A673 (cell line): ENCODE results near the gene COPS9.

Source experiments
- CTCF ChIP-seq: fragments of 300-800, 200-600 bp; sonication (generic); conservative IDR thresholded peaks from 2 replicates; pipeline ENCODE4 v1.5.1; 2017; ENCODE audit warnings: low read depth, mild to moderate bottlenecking, antibody characterized with exemption, low read length, moderate library complexity, mixed read lengths
- EZH2 ChIP-seq: fragments of 200-600 bp; sonication (generic); IDR thresholded peaks from 2 replicates; pipeline ENCODE4 v1.6.1; 2017; ENCODE audit warnings: borderline replicate concordance, low read depth, mild to moderate bottlenecking, mixed read lengths, antibody characterized with exemption, low read length; ENCODE audit not compliant: poor library complexity, severe bottlenecking

- TF ChIP-seq CTCF = no peak
- no peak for TF ChIP-seq EZH2
Observed at GRCh38 chr2:240131296-240131695, 4.8 kb downstream of the COPS9 start.
